K562 (cell line): ENCODE measurements around the gene CGNL1. TPM values are rescaled to one million over a fixed set of nuclear protein-coding genes. Genes with fewer than 3 reads are reported as not detected.

Source experiments
- ATAC-seq: fragments of 200-7000 bp; cut with Tn5 transposase; 3 replicates; pipeline ENCODE4 v1.9.1; 2020; ENCODE audit warnings: moderate library complexity
- BruUV-seq: library from RNA; stranded (reverse); fragments of 400-500 nt; replicated peaks from 2 replicates; lab custom pipeline; 2021; lab: Mats Ljungman, UMichigan
- CTCF ChIA-PET: fragments of 300-600 bp; formaldehyde crosslinking; extraction: SDS; loops from one replicate; lab custom pipeline; 2021; ENCODE audit warnings: low intra/inter-chr PET ratio; lab: Yijun Ruan, JAX
- POLR2A ChIA-PET: fragments of 300-600, 350-650 bp; sonication (Branson Sonifier 250); formaldehyde crosslinking; extraction: SDS; loops from one replicate; lab custom pipeline; 2021; ENCODE audit warnings: antibody characterized with exemption, inconsistent platforms; lab: Yijun Ruan, JAX
- DNase-seq, 4 experiments: peaks; one replicate each; pipeline versions ENCODE4 v3.0.0 to v3.0.0-alpha.2; 2011 to 2018; ENCODE audit warnings: low spot score in 3 of 4, mixed read lengths in 3 of 4; ENCODE audit errors: extremely low read depth in 1 of 4
- FAIRE-seq: peaks from 2 replicates; lab custom pipeline; 2011; peaks lifted over from hg19 to GRCh38; lab: Jason Lieb, UNC
- H2AFZ ChIP-seq: 2 replicates; pipeline ENCODE4 v1.6.0; 2011; ENCODE audit warnings: low read depth, low read length, control low read depth, inconsistent platforms
- H3K27ac ChIP-seq: fragments of 200-600 bp; 3 replicates; pipeline ENCODE4 v1.8.0; 2011; ENCODE audit warnings: low read depth, mild to moderate bottlenecking, control low read depth, inconsistent platforms, low read length, moderate library complexity, mixed read lengths; ENCODE audit errors: extremely low read depth
- H3K27me3 ChIP-seq, 2 experiments: fragments of 300-600 bp in 1 of 2; 2 replicates in 1 of 2; 3 replicates in 1 of 2; pipeline versions ENCODE4 v1.6.0 to v1.8.0; 2011; ENCODE audit warnings: inconsistent platforms in 2 of 2, low read length in 2 of 2, mild to moderate bottlenecking in 1 of 2, mixed read lengths in 1 of 2, moderate library complexity in 1 of 2; ENCODE audit not compliant: control insufficient read depth in 2 of 2, insufficient read depth in 2 of 2
- H3K36me3 ChIP-seq: fragments of 300-600 bp; 3 replicates; pipeline ENCODE4 v1.8.0; 2011; ENCODE audit warnings: mild to moderate bottlenecking, low read length, inconsistent platforms; ENCODE audit not compliant: control insufficient read depth, insufficient read depth
- H3K4me1 ChIP-seq, 2 experiments: fragments of 200-600 bp in 1 of 2; replicated peaks in 1 of 2; 2 replicates in 1 of 2; 3 replicates in 1 of 2; pipeline versions ENCODE4 v1.5.1 to v1.8.0; 2011; ENCODE audit warnings: inconsistent platforms in 2 of 2, low read length in 2 of 2, mild to moderate bottlenecking in 1 of 2, mixed read lengths in 1 of 2, moderate library complexity in 1 of 2; ENCODE audit not compliant: control insufficient read depth in 2 of 2, insufficient read depth in 2 of 2
- H3K4me2 ChIP-seq: 2 replicates; pipeline ENCODE4 v1.6.1; 2011; ENCODE audit warnings: low read length, control low read depth, inconsistent platforms, mixed read lengths; ENCODE audit not compliant: insufficient read depth
- H3K4me3 ChIP-seq: fragments of 200-600 bp; sonication (generic), shearing (Covaris generic); 2 replicates; pipeline ENCODE4 v1.5.1; 2016; ENCODE audit warnings: control low read depth, inconsistent platforms
- H3K79me2 ChIP-seq: fragments of 200-600 bp; 3 replicates; pipeline ENCODE4 v1.8.0; 2011; ENCODE audit warnings: low read length, inconsistent platforms; ENCODE audit not compliant: control insufficient read depth, insufficient read depth
- H3K9ac ChIP-seq, 2 experiments: 2 replicates each; pipeline versions ENCODE4 v1.6.0 to v1.6.1; 2011; ENCODE audit warnings: low read depth in 2 of 2, low read length in 2 of 2, control low read depth in 1 of 2, inconsistent platforms in 1 of 2, mild to moderate bottlenecking in 1 of 2, mixed read lengths in 1 of 2; ENCODE audit not compliant: insufficient read depth in 1 of 2
- H3K9me1 ChIP-seq: one replicate; pipeline ENCODE4 v1.6.0; 2011; ENCODE audit warnings: inconsistent platforms, mild to moderate bottlenecking, low read length, moderate library complexity; ENCODE audit not compliant: control insufficient read depth, insufficient read depth
- H3K9me3 ChIP-seq: replicated peaks from 2 replicates; pipeline ENCODE4 v1.5.1; 2011; ENCODE audit warnings: low read depth, low read length, inconsistent platforms; ENCODE audit not compliant: control insufficient read depth, insufficient read depth
- H4K20me1 ChIP-seq: replicated peaks from 2 replicates; pipeline ENCODE4 v1.6.1; 2011; ENCODE audit warnings: low read length, inconsistent platforms, mixed read lengths; ENCODE audit not compliant: control insufficient read depth, insufficient read depth
- BRD4 ChIP-seq: fragments of 200-600 bp; sonication (generic); IDR thresholded peaks from 2 replicates; pipeline ENCODE4 v1.6.1; 2017; ENCODE audit warnings: inconsistent platforms
- CBX1 ChIP-seq: sonication (generic); IDR thresholded peaks from 2 replicates; pipeline ENCODE4 v1.6.1; 2016; ENCODE audit warnings: antibody characterized with exemption, low read depth, mild to moderate bottlenecking
- E2F3 ChIP-seq: fragments of 250-450 bp; sonication (Bioruptor Pico); IDR thresholded peaks from 2 replicates; pipeline ENCODE4 v1.4.0; 2020; ENCODE audit warnings: mild to moderate bottlenecking
- ESRRA ChIP-seq: fragments of 450-650 bp; IDR thresholded peaks from 2 replicates; pipeline ENCODE4 v1.6.1; 2014; ENCODE audit warnings: low read depth, mild to moderate bottlenecking, moderate library complexity, borderline replicate concordance
- NCOA1 ChIP-seq: fragments of 450-650 bp; IDR thresholded peaks from 2 replicates; pipeline ENCODE4 v1.6.1; 2016; ENCODE audit warnings: low read depth
- SIN3B ChIP-seq: fragments of 450-650 bp; IDR thresholded peaks from 2 replicates; pipeline ENCODE4 v1.6.1; 2017; ENCODE audit warnings: low read depth, mild to moderate bottlenecking, moderate library complexity
- SMAD4 ChIP-seq: fragments of 250-450 bp; sonication (Bioruptor Pico); conservative IDR thresholded peaks from 2 replicates; pipeline ENCODE4 v1.8.0; 2021; ENCODE audit warnings: inconsistent platforms, mild to moderate bottlenecking, moderate library complexity
- SMARCC2 ChIP-seq: fragments of 450-650 bp; IDR thresholded peaks from 2 replicates; pipeline ENCODE4 v1.6.1; 2017; ENCODE audit warnings: antibody characterized with exemption, moderate library complexity, mild to moderate bottlenecking, low read depth
- SREBF1 ChIP-seq: fragments of 150-350 bp; IDR thresholded peaks from 2 replicates; pipeline ENCODE4 v1.6.1; 2014; ENCODE audit warnings: antibody characterized with exemption, low read depth, low read length, borderline replicate concordance
- SRSF9 ChIP-seq: fragments of 200-400 bp; formaldehyde crosslinking; IDR thresholded peaks from 2 replicates; pipeline ENCODE4 v1.6.1; 2017; ENCODE audit warnings: low read depth, low read length, borderline replicate concordance
- TFAM ChIP-seq: fragments of 250-450 bp; sonication (Bioruptor Pico); conservative IDR thresholded peaks from 2 replicates; pipeline ENCODE4 v1.5.0; 2021; ENCODE audit warnings: mild to moderate bottlenecking, moderate library complexity
- TGIF2 ChIP-seq: sonication (generic); formaldehyde crosslinking; IDR thresholded peaks from 2 replicates; pipeline ENCODE4 v1.8.1; 2022; ENCODE audit warnings: mild to moderate bottlenecking, missing genetic modification reagents, moderate library complexity
- ZNF121 ChIP-seq: sonication (generic); formaldehyde crosslinking; conservative IDR thresholded peaks from 2 replicates; pipeline ENCODE4 v1.8.0; 2022; ENCODE audit warnings: missing genetic modification reagents
- ZNF311 ChIP-seq: fragments of 250-450 bp; sonication (Bioruptor Pico); IDR thresholded peaks from 2 replicates; pipeline ENCODE4 v1.4.0; 2020; ENCODE audit warnings: mild to moderate bottlenecking, moderate library complexity
- WGBS: fragments of 100-300 bp; shearing (Covaris generic); methylation state at CpG from one replicate; pipeline ENCODE4 v1.1.6; 2016; ENCODE audit warnings: low coverage, mixed read lengths; ENCODE audit not compliant: insufficient coverage; ENCODE audit errors: missing lambda C conversion rate; 5-methylcytosine and 5-hydroxymethylcytosine counted together
- in situ Hi-C: fragments of 300-500 bp; cut with MboI; formaldehyde crosslinking; loops from 4 replicates; pipeline ENCODE4 v1.15.0; 2018; ENCODE audit warnings: inconsistent platforms, mixed read lengths
- intact Hi-C: fragments of 100-400 bp; cut with micrococcal nuclease; formaldehyde crosslinking; loops from 2 replicates; pipeline ENCODE4 v1.14.2; 2022
- polyA plus RNA-seq, 8 experiments: library from polyadenylated mRNA; depleted of rRNA in 4 of 8; stranded (reverse) in 5 of 8; unstranded in 3 of 8; fragments of >200 nt; fragmentation: Nextera tagmentation in 2 of 8; fragmentation: Illumina TruSeq in 1 of 8; extraction: Ambion mirVana in 2 of 8; extraction: Trizol in 1 of 8; gene quantifications; 2 replicates each; pipeline versions ENCODE4 v1.2.1 to v1.2.3, GENCODE V29; 2011 to 2014; ENCODE audit warnings: inconsistent platforms in 1 of 8, missing spikeins in 1 of 8
- total RNA-seq, 7 experiments: library from RNA; depleted of rRNA in 6 of 7; stranded (reverse); fragments of >200 nt in 6 of 7; fragmentation: Illumina TruSeq in 2 of 7; extraction: Trizol in 2 of 7; gene quantifications; 2 replicates each; pipeline versions ENCODE4 v1.2.1 to v1.2.3, GENCODE V29; 2011 to 2021; ENCODE audit warnings: low replicate concordance in 1 of 7
- TF ChIP-seq, protein P1 (sequence below): fragments of 450-650 bp; formaldehyde crosslinking; IDR thresholded peaks from 2 replicates; pipeline ENCODE4 v1.4.0; 2022; ENCODE audit warnings: missing genetic modification characterization
- TF ChIP-seq, protein P2 (sequence below): fragments of 450-650 bp; formaldehyde crosslinking; IDR thresholded peaks from 2 replicates; pipeline ENCODE4 v1.4.0; 2022; ENCODE audit warnings: missing genetic modification characterization
- TF ChIP-seq, protein P3 (sequence below): sonication (generic); formaldehyde crosslinking; IDR thresholded peaks from 2 replicates; pipeline ENCODE4 v1.8.1; 2023; ENCODE audit warnings: mild to moderate bottlenecking, missing genetic modification reagents

CGNL1 gene
- total and polyA plus RNA-seq, 9 of the 15 experiments (the other 6 are each of a cell fraction or from before 2014, with no cell fraction given): 0.01 to 0.07 TPM; not detected in 7

DNA sequence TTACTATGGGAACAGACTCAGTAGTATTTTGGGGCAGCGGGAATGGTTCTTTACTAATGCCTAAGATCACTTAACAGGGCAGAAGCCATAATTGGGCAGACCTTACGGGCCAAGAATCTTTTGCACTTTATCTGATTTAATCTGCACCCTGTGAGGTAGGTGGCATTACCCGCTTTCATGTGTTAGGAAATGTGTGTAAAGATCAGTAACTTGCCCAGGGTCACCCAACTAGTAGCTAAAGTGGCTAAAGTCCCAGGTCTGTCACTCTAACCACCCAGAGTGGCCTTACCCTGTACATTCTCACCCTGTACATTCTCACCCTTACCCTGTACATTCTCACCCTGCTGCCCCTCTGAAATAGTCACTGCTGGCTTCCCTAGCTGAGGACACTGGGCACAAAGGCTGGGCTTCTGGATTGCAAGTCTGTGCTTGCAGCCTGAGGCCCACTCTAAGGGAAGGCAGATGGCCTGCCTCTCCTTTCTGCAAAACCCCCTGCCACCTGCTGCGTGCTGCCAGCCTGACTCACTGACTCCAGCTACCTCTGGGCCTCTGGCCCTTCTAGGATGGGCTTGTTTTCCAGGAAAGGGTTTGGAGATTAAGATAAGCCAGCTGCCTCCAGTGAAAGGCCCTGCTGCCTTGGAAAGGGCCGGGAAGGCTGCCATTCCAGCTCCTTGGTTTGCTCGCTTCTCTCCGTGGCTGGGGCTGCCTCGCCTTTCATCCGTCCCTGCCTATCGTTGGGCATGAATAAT lies 177.9 kb downstream of the CGNL1 start:
- intact Hi-C loops (no loop called here), in situ Hi-C loops (loop anchor here (25.0 kb wide), 1 partner anchor 508 kb away; the partner anchor contains the start of gene ALDH1A2)
- DNase-seq (no peak), FAIRE-seq (no peak), ATAC-seq (no peak)
- no peaks in the 10 kb centered on the region for H3K36me3 ChIP-seq
- H4K20me1 ChIP-seq: no peaks in the 10 kb centered on the region; the same call in 1 of the 2 replicates
- no peaks in the 10 kb centered on the region for H3K79me2 ChIP-seq
- H3K4me3 ChIP-seq: no peak overlapping the region
- TF ChIP-seq E2F3 (CRISPR knock-in tag): no peak
- TF ChIP-seq NCOA1: no peak
- TF ChIP-seq CBX1: no peak
- no peak for TF ChIP-seq TFAM (CRISPR knock-in tag)
- TF ChIP-seq ZNF121 (CRISPR knock-in tag): no peak
- no peak for TF ChIP-seq TGIF2
- TF ChIP-seq, protein P1, sequence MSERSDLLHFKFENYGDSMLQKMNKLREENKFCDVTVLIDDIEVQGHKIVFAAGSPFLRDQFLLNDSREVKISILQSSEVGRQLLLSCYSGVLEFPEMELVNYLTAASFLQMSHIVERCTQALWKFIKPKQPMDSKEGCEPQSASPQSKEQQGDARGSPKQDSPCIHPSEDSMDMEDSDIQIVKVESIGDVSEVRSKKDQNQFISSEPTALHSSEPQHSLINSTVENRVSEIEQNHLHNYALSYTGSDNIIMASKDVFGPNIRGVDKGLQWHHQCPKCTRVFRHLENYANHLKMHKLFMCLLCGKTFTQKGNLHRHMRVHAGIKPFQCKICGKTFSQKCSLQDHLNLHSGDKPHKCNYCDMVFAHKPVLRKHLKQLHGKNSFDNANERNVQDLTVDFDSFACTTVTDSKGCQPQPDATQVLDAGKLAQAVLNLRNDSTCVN (CRISPR knock-in tag): no peak
- no peak for TF ChIP-seq ZNF311 (CRISPR knock-in tag)
- TF ChIP-seq, protein P2, sequence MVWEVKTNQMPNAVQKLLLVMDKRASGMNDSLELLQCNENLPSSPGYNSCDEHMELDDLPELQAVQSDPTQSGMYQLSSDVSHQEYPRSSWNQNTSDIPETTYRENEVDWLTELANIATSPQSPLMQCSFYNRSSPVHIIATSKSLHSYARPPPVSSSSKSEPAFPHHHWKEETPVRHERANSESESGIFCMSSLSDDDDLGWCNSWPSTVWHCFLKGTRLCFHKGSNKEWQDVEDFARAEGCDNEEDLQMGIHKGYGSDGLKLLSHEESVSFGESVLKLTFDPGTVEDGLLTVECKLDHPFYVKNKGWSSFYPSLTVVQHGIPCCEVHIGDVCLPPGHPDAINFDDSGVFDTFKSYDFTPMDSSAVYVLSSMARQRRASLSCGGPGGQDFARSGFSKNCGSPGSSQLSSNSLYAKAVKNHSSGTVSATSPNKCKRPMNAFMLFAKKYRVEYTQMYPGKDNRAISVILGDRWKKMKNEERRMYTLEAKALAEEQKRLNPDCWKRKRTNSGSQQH: no peak
- TF ChIP-seq, protein P3, sequence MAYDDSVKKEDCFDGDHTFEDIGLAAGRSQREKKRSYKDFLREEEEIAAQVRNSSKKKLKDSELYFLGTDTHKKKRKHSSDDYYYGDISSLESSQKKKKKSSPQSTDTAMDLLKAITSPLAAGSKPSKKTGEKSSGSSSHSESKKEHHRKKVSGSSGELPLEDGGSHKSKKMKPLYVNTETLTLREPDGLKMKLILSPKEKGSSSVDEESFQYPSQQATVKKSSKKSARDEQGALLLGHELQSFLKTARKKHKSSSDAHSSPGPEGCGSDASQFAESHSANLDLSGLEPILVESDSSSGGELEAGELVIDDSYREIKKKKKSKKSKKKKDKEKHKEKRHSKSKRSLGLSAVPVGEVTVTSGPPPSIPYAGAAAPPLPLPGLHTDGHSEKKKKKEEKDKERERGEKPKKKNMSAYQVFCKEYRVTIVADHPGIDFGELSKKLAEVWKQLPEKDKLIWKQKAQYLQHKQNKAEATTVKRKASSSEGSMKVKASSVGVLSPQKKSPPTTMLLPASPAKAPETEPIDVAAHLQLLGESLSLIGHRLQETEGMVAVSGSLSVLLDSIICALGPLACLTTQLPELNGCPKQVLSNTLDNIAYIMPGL (CRISPR knock-in tag): no peak
- no peak for TF ChIP-seq SMAD4 (CRISPR knock-in tag)
- no peak for TF ChIP-seq SMARCC2
- TF ChIP-seq ESRRA: no peak
- TF ChIP-seq BRD4: no peak
- TF ChIP-seq SRSF9: no peak
- TF ChIP-seq SIN3B: no peak
- no peak for TF ChIP-seq SREBF1
- peaks cover 18 to 71% of the 10 kb centered on the region in 2 experiments for H3K27me3 ChIP-seq
- H2AFZ ChIP-seq: no peak overlapping the region
- WGBS: 2% methylated on average over 10 of the region's 10 CpGs
- no TSS peak for BruUV-seq
- ChIA-PET CTCF (no interaction called here), POLR2A (interaction anchor here (0.8 kb wide), 1 partner anchor 12 kb away, joined by 3 read pairs; no protein-coding TSS in a partner anchor)
- no peaks in the 10 kb centered on the region for H3K9me1 ChIP-seq
- no peaks in the 10 kb centered on the region; a peak in 1 of 5 replicates for H3K4me1 ChIP-seq
- no peaks in the 10 kb centered on the region for H3K9me3 ChIP-seq
- H3K4me2 ChIP-seq: no peak overlapping the region
- H3K27ac ChIP-seq: no peak overlapping the region
- H3K9ac ChIP-seq: no peak overlapping the region
